IPS-18a (cell line): ENCODE data around the gene SLCO3A1.

Experiments used
- H3K27ac ChIP-seq: one replicate; pipeline ENCODE4 v1.5.1; 2013; ENCODE audit warnings: low read length
- H3K27me3 ChIP-seq: one replicate; pipeline ENCODE4 v1.6.1; 2013; ENCODE audit warnings: mild to moderate bottlenecking, low read length; ENCODE audit not compliant: control insufficient read depth, insufficient read depth
- H3K36me3 ChIP-seq: one replicate; pipeline ENCODE4 v1.6.1; 2013; ENCODE audit warnings: low read depth, low read length; ENCODE audit not compliant: control insufficient read depth
- H3K4me1 ChIP-seq: one replicate; pipeline ENCODE4 v1.6.1; 2013; ENCODE audit warnings: low read depth, low read length; ENCODE audit not compliant: control insufficient read depth
- H3K4me3 ChIP-seq: one replicate; pipeline ENCODE4 v1.5.1; 2013; ENCODE audit warnings: low read length
- H3K9ac ChIP-seq: one replicate; pipeline ENCODE4 v1.6.1; 2013; ENCODE audit warnings: mild to moderate bottlenecking, low read length, moderate library complexity
- H3K9me3 ChIP-seq: one replicate; pipeline ENCODE4 v1.6.1; 2013; ENCODE audit warnings: low read depth, low read length; ENCODE audit not compliant: control insufficient read depth

Gene SLCO3A1

DNA sequence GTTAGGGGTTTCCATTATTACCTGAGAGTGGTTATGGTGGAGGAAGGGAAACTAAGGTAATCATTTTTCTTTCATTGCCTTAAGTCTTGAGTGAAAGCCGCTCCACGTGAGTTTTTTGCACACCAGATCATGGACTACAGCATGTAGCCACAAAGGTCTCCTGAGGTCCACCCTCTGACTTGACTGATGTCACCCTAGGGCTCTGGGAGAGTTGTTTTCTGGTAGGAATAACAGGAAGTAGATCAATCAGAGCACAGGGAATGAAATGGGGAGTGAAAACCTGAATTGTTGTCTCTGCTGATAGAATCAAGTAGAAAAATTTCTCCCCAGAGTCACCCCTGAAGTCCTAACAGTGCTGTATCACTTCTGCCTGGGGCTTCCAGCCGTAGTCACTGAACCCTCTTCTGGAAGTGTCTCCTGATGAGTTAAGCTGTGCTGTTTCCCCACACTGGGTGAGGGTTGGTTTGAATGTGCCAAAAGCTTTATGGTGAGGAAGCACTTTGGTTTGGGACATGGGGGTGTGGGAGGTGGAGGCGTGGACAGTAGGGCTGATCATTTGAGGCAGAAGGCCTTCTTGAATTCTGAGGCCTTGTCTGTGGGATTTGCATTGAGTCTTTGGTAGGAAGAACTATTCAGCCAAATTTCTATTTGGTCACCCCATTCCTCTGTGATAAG lies 64.3 kb downstream of the SLCO3A1 start:
- H3K4me1 ChIP-seq, result no peaks in the 10 kb centered on the region
- H3K4me3 ChIP-seq, result no peak overlapping the region
- no peaks in the 10 kb centered on the region for H3K27me3 ChIP-seq
- no peaks in the 10 kb centered on the region for H3K9me3 ChIP-seq
- no peak overlapping the region for H3K9ac ChIP-seq
- no peak overlapping the region for H3K27ac ChIP-seq
- no peaks in the 10 kb centered on the region for H3K36me3 ChIP-seq

GRCh38 chr15:91919014-91919534 lies 65.6 kb downstream of the SLCO3A1 start:
- Histone ChIP-seq H3K36me3 (no peaks in the 10 kb centered on the region), H3K4me1 (peaks cover 10% of the 10 kb centered on the region), H3K27ac (no peak overlapping the region), H3K9me3 (no peaks in the 10 kb centered on the region), H3K27me3 (no peaks in the 10 kb centered on the region), H3K9ac (no peak overlapping the region), H3K4me3 (no peak overlapping the region)

GRCh38 chr15:91921188-91921842 lies 67.8 kb downstream of the SLCO3A1 start:
- Histone ChIP-seq H3K9me3 (no peaks in the 10 kb centered on the region), H3K4me3 (no peak overlapping the region), H3K27ac (no peak overlapping the region), H3K4me1 (peaks cover 17% of the 10 kb centered on the region), H3K27me3 (no peaks in the 10 kb centered on the region), H3K36me3 (no peaks in the 10 kb centered on the region), H3K9ac (no peak overlapping the region)

GRCh38 chr15:91921843-91922198 lies 68.3 kb downstream of the SLCO3A1 start:
- Histone ChIP-seq H3K9ac (no peak overlapping the region), H3K9me3 (no peaks in the 10 kb centered on the region), H3K27me3 (no peaks in the 10 kb centered on the region), H3K4me1 (peaks cover 22% of the 10 kb centered on the region), H3K27ac (no peak overlapping the region), H3K4me3 (no peak overlapping the region), H3K36me3 (no peaks in the 10 kb centered on the region)

DNA sequence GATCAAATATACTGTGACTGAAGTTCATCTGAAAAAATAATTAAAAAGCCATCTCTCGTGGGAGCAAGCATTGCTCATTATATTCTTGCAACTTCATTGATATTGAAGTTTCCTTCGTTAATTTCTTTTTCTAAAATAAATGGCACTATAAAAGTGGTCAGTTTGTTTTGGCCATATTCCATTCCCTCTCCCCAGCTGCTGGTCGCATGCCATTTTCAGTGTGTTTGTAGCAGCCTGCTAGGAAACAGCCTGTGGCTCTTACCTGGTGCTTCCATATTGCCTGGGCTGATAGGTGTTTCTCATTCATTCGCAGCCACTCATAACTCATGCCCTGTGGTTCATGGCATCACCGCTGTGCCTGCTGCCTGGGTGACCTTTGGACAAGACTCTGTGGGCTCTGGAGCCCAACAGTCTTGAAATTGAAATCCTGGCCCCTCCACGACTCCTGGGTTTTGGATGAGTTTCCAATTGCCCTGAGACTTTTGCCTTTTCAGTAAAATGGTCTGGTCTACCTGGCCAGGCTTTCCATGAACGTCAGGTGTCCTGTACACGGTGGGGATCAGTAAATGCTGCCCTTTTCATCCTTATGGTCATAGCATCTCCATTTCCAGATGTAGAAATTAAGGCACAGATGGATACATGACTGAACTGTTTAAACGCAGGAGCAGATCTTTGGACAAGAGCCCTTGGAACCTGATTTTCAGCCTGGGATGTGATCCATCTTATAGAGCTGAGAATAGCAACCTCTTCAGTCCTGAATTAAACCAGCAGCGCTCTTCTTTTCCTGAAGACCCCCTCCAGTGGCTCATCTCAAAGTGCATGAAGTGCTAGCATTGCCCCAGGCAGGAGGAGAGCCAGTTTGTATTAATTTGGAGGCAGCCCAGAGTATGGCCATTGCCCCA lies 69.4 kb downstream of the SLCO3A1 start:
- Histone ChIP-seq H3K27ac (no peak overlapping the region), H3K4me3 (no peak overlapping the region), H3K9me3 (no peaks in the 10 kb centered on the region), H3K4me1 (peaks cover 33% of the 10 kb centered on the region), H3K27me3 (no peaks in the 10 kb centered on the region), H3K36me3 (no peaks in the 10 kb centered on the region), H3K9ac (no peak overlapping the region)

GRCh38 chr15:91924183-91924582 lies 70.7 kb downstream of the SLCO3A1 start:
- H3K27me3 ChIP-seq, result no peaks in the 10 kb centered on the region
- H3K27ac ChIP-seq, result no peak overlapping the region
- peaks cover 35% of the 10 kb centered on the region for H3K4me1 ChIP-seq
- H3K4me3 ChIP-seq, result no peak overlapping the region
- H3K9me3 ChIP-seq, result no peaks in the 10 kb centered on the region
- H3K9ac ChIP-seq, result no peak overlapping the region
- no peaks in the 10 kb centered on the region for H3K36me3 ChIP-seq

DNA sequence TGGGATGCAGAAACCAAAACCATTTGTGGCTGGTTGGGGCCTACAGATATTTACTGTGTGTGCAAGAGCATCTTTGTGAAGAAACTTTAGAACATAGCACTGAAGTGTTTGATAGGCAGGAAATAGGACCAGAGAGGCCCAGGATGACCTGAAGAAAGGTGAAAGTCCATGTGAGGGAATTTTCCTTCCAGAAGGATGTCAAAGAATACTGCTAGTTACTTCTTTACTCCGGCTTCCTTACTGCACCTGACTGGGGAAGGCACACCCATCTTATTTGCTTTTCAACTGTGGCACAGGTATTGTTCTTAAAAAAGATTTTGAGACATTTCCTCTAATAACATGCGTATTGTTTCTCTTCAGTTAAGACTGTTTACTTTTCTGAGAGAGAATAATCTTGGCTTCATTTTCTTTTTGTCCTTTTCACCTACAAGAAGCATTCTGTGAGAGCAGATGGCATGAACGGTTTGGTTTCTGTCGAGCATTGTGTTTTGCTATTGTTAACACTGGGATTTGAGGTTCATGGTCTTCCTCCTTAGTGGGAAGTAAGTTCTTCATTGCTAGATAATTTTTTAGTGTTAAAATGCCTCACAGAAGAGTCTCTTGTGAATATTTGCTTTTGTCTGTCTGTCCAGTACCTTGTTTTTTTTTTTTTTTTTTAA lies 71.5 kb downstream of the SLCO3A1 start:
- H3K36me3 ChIP-seq, result no peaks in the 10 kb centered on the region
- H3K9ac ChIP-seq, result no peak overlapping the region
- H3K27me3 ChIP-seq, result no peaks in the 10 kb centered on the region
- no peak overlapping the region for H3K27ac ChIP-seq
- no peaks in the 10 kb centered on the region for H3K9me3 ChIP-seq
- H3K4me3 ChIP-seq, result no peak overlapping the region
- peaks cover 35% of the 10 kb centered on the region for H3K4me1 ChIP-seq

- no peak overlapping the region for H3K9ac ChIP-seq
- no peaks in the 10 kb centered on the region for H3K27me3 ChIP-seq
- no peaks in the 10 kb centered on the region for H3K9me3 ChIP-seq
- no peaks in the 10 kb centered on the region for H3K36me3 ChIP-seq
- no peak overlapping the region for H3K27ac ChIP-seq
- no peak overlapping the region for H3K4me3 ChIP-seq
- peaks cover 36% of the 10 kb centered on the region for H3K4me1 ChIP-seq
These were observed 72.3 kb downstream of the SLCO3A1 start for GRCh38 chr15:91925794-91926193.

- Histone ChIP-seq H3K36me3 (no peaks in the 10 kb centered on the region), H3K4me1 (peaks cover 41% of the 10 kb centered on the region), H3K27me3 (no peaks in the 10 kb centered on the region), H3K9ac (no peak overlapping the region), H3K9me3 (no peaks in the 10 kb centered on the region), H3K27ac (no peak overlapping the region), H3K4me3 (no peak overlapping the region)
These were observed 73.4 kb downstream of the SLCO3A1 start for GRCh38 chr15:91926908-91927270.

DNA sequence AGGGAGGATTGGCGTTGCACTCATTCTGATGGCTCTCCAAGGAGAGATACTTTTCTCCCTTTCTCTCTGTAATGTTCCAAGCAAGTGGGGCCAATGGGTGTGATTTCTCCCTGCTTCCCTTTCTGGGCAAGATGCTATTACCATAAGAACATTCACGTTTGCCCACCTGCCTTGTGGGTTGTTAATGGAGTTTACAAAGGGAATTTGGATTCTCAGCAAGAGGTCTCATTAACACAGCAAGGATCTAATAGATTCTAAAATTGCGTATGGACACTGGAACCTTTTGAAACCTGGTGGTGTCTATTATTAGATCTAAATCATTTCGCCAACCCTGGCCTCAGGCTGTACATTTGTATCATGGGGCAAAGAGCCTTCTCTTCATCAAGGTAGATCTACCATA lies 74.1 kb downstream of the SLCO3A1 start:
- Histone ChIP-seq H3K27me3 (no peaks in the 10 kb centered on the region), H3K4me1 (peaks cover 41% of the 10 kb centered on the region), H3K36me3 (no peaks in the 10 kb centered on the region), H3K4me3 (no peak overlapping the region), H3K9me3 (no peaks in the 10 kb centered on the region), H3K9ac (no peak overlapping the region), H3K27ac (no peak overlapping the region)

GRCh38 chr15:91928675-91929074 lies 75.2 kb downstream of the SLCO3A1 start:
- no peaks in the 10 kb centered on the region for H3K9me3 ChIP-seq
- peaks cover 35% of the 10 kb centered on the region for H3K4me1 ChIP-seq
- H3K9ac ChIP-seq, result no peak overlapping the region
- H3K27me3 ChIP-seq, result no peaks in the 10 kb centered on the region
- no peaks in the 10 kb centered on the region for H3K36me3 ChIP-seq
- H3K4me3 ChIP-seq, result no peak overlapping the region
- H3K27ac ChIP-seq, result no peak overlapping the region
